HG03558 (cell line): ENCODE data around the gene TAS2R31.
"Not testable (repeated sequence)": the region's sequence is repeated elsewhere in the genome, so short reads cannot be mapped to it uniquely, and the experiment has no call there.

Experiments
- ATAC-seq: cut with Tn5 transposase; IDR thresholded peaks from one replicate; pipeline ENCODE4 v1.9.1; 2021; ENCODE audit warnings: moderate number of reproducible peaks; ENCODE audit not compliant: unreplicated experiment; ENCODE audit errors: extremely low read depth

Gene TAS2R31

GRCh38 chr12:11031307-11031706, at the start of gene TAS2R31:
Gene TAS2R31 (minus strand): TSS chr12:11031407. CDS start chr12:11031335, 72 bp downstream.
- ATAC-seq, result no peak

- no peak for ATAC-seq
Measured at GRCh38 chr12:11078246-11078645, 47.0 kb upstream of the TAS2R31 start.

- ATAC-seq, result no peak
Measured at GRCh38 chr12:11075642-11076041, 44.4 kb upstream of the TAS2R31 start.

GRCh38 chr12:11071414-11071813, 40.2 kb upstream of the TAS2R31 start:
- no peak for ATAC-seq

- ATAC-seq, result no peak
Measured at GRCh38 chr12:11070999-11071398, 39.8 kb upstream of the TAS2R31 start.

GRCh38 chr12:11069854-11070365, 38.7 kb upstream of the TAS2R31 start:
- no peak for ATAC-seq

- no peak for ATAC-seq
Measured at GRCh38 chr12:11067514-11067913, 36.3 kb upstream of the TAS2R31 start.

- not testable (repeated sequence) for ATAC-seq
Measured at GRCh38 chr12:11062194-11062593, 31.0 kb upstream of the TAS2R31 start, which contains the start of gene TAS2R46. Gene TAS2R46 (minus strand): TSS chr12:11062294. CDS start chr12:11062294, 0 bp downstream.

GRCh38 chr12:11059784-11060183, 28.6 kb upstream of the TAS2R31 start:
- no peak for ATAC-seq

- ATAC-seq, result no peak
Measured at GRCh38 chr12:11059041-11059440, 27.8 kb upstream of the TAS2R31 start.

GRCh38 chr12:11055306-11055705, 24.1 kb upstream of the TAS2R31 start:
- no peak for ATAC-seq

- ATAC-seq, result not testable (repeated sequence)
Measured at GRCh38 chr12:11049806-11050531, 18.8 kb upstream of the TAS2R31 start.

GRCh38 chr12:11041366-11041765, 10.2 kb upstream of the TAS2R31 start:
- ATAC-seq, result not testable (repeated sequence)

GRCh38 chr12:11040162-11040561, 9.0 kb upstream of the TAS2R31 start:
- no peak for ATAC-seq

- ATAC-seq, result no peak
Measured at GRCh38 chr12:11039171-11039570, 8.0 kb upstream of the TAS2R31 start.

GRCh38 chr12:11033959-11034358, 2.8 kb upstream of the TAS2R31 start:
- not testable (repeated sequence) for ATAC-seq

- no peak for ATAC-seq
Measured at GRCh38 chr12:11026118-11026517, 5.1 kb downstream of the TAS2R31 start.

GRCh38 chr12:11023387-11023786, 7.8 kb downstream of the TAS2R31 start:
- no peak for ATAC-seq

- ATAC-seq, result no peak
Measured at GRCh38 chr12:11022520-11022919, 8.7 kb downstream of the TAS2R31 start, which contains the start of gene TAS2R19. Gene TAS2R19 (minus strand): TSS chr12:11022620. CDS start chr12:11022571, 49 bp downstream.

GRCh38 chr12:11016937-11017336, 14.3 kb downstream of the TAS2R31 start:
- no peak for ATAC-seq

- no peak for ATAC-seq
Measured at GRCh38 chr12:11015775-11016430, 15.3 kb downstream of the TAS2R31 start.
